Stimulated activated CD8-positive, alpha-beta memory T cell treated with anti-CD3 and anti-CD28 coated beads, Interleukin-7, amount 100 ng/mL, for 24 hours (primary cell): ENCODE measurements around the gene BCO1.

Experiments used
- DNase-seq: peaks from one replicate; pipeline ENCODE4 v3.0.0-alpha.2; 2020; ENCODE audit warnings: low read depth

BCO1 gene

GRCh38 chr16:81232740-81233367 is 5.6 kb upstream of the BCO1 start:
- DNase-seq = no peak

- no peak for DNase-seq
Observed at GRCh38 chr16:81237282-81237681, 1.2 kb upstream of the BCO1 start.

- no peak for DNase-seq
Observed at GRCh38 chr16:81237942-81238295, 570 bp upstream of the BCO1 start.

- no peak for DNase-seq
Observed at GRCh38 chr16:81239367-81240121, 1.1 kb downstream of the BCO1 start.

GRCh38 chr16:81241706-81242105 is 3.2 kb downstream of the BCO1 start:
- DNase-seq = no peak

GRCh38 chr16:81242977-81243618 is 4.6 kb downstream of the BCO1 start:
- DNase-seq = no peak

- DNase-seq = no peak
Observed at GRCh38 chr16:81243942-81244341, 5.5 kb downstream of the BCO1 start.

GRCh38 chr16:81251871-81252270 is 13.4 kb downstream of the BCO1 start:
- no peak for DNase-seq

GRCh38 chr16:81253141-81253540 is 14.7 kb downstream of the BCO1 start:
- no peak for DNase-seq

- no peak for DNase-seq
Observed at GRCh38 chr16:81254922-81255526, 16.5 kb downstream of the BCO1 start.

GRCh38 chr16:81259916-81260315 is 21.4 kb downstream of the BCO1 start:
- DNase-seq = no peak

GRCh38 chr16:81261049-81261648 is 22.7 kb downstream of the BCO1 start:
- DNase-seq = no peak

GRCh38 chr16:81263470-81264220 is 25.2 kb downstream of the BCO1 start:
- DNase-seq = no peak

- no peak for DNase-seq
Observed at GRCh38 chr16:81264386-81264785, 25.9 kb downstream of the BCO1 start.

- no peak for DNase-seq
Observed at GRCh38 chr16:81265052-81265451, 26.6 kb downstream of the BCO1 start.

GRCh38 chr16:81265658-81266451 is 27.4 kb downstream of the BCO1 start:
- no peak for DNase-seq

- DNase-seq = no peak
Observed at GRCh38 chr16:81266680-81267095, 28.2 kb downstream of the BCO1 start.

GRCh38 chr16:81268509-81268908 is 30.0 kb downstream of the BCO1 start:
- DNase-seq = no peak

GRCh38 chr16:81273223-81273950 is 34.9 kb downstream of the BCO1 start:
- DNase-seq = no peak

GRCh38 chr16:81275064-81275532 is 36.6 kb downstream of the BCO1 start:
- no peak for DNase-seq
